Endothelial cell (in vitro differentiated cells): ENCODE measurements around the gene FFAR1. TPM values are rescaled to one million over a fixed set of nuclear protein-coding genes. Genes with fewer than 3 reads are reported as not detected.

Experiments used
- DNase-seq: peaks from one replicate; pipeline ENCODE4 v3.0.0; 2021; ENCODE audit warnings: low spot score
- H3K27ac Mint-ChIP-seq: one replicate; pipeline ENCODE4 v1.8.0; 2021; ENCODE audit warnings: mixed read lengths, inconsistent platforms; ENCODE audit not compliant: unreplicated experiment
- H3K27me3 Mint-ChIP-seq: one replicate; pipeline ENCODE4 v1.8.0; 2021; ENCODE audit warnings: mild to moderate bottlenecking, moderate library complexity, mixed read lengths, inconsistent platforms; ENCODE audit not compliant: unreplicated experiment
- H3K36me3 Mint-ChIP-seq: one replicate; pipeline ENCODE4 v1.8.0; 2021; ENCODE audit warnings: mild to moderate bottlenecking, low read depth, mixed read lengths, inconsistent platforms; ENCODE audit not compliant: unreplicated experiment
- H3K4me1 Mint-ChIP-seq: one replicate; pipeline ENCODE4 v1.8.0; 2021; ENCODE audit warnings: mild to moderate bottlenecking, mixed read lengths, inconsistent platforms; ENCODE audit not compliant: unreplicated experiment
- H3K4me3 Mint-ChIP-seq: one replicate; pipeline ENCODE4 v1.8.0; 2021; ENCODE audit warnings: mild to moderate bottlenecking, mixed read lengths, inconsistent platforms; ENCODE audit not compliant: unreplicated experiment
- H3K9me3 Mint-ChIP-seq: one replicate; pipeline ENCODE4 v1.8.0; 2021; ENCODE audit warnings: mixed read lengths, inconsistent platforms; ENCODE audit not compliant: unreplicated experiment
- long read RNA-seq: library from polyadenylated mRNA; unstranded; transcript quantifications from one replicate; pipeline ENCODE4 v2.0.0, GENCODE V29; 2020; ENCODE audit not compliant: unreplicated experiment
- total RNA-seq: library from RNA; stranded (reverse); fragmentation: NEBNext Ultra II Directional; extraction: Animal tissue kit (Norgen Biotek cat#: 25700); gene quantifications from one replicate; pipeline ENCODE4 v1.2.1, GENCODE V29; 2021; ENCODE audit not compliant: unreplicated experiment
- TF ChIP-seq, protein P1 (sequence below): fragments of 200-600 bp; sonication (generic); IDR thresholded peaks from one replicate; pipeline ENCODE4 v1.5.0; 2021; ENCODE audit warnings: antibody characterized with exemption; ENCODE audit not compliant: unreplicated experiment

Gene FFAR1, protein sequence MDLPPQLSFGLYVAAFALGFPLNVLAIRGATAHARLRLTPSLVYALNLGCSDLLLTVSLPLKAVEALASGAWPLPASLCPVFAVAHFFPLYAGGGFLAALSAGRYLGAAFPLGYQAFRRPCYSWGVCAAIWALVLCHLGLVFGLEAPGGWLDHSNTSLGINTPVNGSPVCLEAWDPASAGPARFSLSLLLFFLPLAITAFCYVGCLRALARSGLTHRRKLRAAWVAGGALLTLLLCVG (N-terminal part only)
- total RNA-seq, result not detected
- long read RNA-seq, result 0 reads

DNA sequence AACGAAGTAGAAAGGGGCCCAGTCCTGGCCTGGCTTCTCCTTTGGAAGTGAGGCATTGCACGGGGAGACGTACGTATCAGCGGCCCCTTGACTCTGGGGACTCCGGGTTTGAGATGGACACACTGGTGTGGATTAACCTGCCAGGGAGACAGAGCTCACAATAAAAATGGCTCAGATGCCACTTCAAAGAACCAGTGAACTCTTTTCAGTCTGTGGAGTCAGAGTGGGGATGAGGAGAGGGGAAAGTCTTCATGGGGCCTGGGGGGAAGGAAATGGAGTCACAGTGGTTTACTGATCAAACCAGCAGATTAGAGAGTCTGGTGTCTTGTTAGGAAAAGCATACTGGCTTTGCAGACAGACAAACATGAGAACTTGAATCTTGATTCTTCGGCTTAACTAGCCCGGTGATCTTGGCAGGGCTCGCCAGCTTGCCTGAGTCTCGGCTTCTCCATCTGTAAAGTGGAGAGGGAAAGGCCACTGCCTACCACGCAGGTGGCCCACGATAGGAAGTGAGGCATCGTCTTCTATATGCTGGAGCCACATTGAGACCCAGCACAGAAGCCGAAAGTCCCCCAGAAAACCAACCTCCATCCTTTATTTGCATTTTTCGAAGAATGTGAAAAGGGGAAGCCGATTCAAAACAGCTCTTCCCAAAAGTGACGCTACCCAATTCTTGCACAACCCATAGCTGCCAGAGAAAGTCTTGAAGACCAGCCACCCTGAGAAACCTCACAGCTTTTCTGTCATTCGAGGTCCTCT, at the start of gene FFAR1:
TSS of gene FFAR1 (plus strand) at position 732 of the 759 bp plus-strand sequence. CDS start 3,650 bp downstream, outside the sequence.
- TF ChIP-seq, protein P1, sequence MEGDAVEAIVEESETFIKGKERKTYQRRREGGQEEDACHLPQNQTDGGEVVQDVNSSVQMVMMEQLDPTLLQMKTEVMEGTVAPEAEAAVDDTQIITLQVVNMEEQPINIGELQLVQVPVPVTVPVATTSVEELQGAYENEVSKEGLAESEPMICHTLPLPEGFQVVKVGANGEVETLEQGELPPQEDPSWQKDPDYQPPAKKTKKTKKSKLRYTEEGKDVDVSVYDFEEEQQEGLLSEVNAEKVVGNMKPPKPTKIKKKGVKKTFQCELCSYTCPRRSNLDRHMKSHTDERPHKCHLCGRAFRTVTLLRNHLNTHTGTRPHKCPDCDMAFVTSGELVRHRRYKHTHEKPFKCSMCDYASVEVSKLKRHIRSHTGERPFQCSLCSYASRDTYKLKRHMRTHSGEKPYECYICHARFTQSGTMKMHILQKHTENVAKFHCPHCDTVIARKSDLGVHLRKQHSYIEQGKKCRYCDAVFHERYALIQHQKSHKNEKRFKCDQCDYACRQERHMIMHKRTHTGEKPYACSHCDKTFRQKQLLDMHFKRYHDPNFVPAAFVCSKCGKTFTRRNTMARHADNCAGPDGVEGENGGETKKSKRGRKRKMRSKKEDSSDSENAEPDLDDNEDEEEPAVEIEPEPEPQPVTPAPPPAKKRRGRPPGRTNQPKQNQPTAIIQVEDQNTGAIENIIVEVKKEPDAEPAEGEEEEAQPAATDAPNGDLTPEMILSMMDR, result no peak
- DNase-seq, result no peak
- Mint-ChIP-seq H3K4me3 (no peak within 1 kb of the TSS), H3K4me1 (peaks cover 10% of the 10 kb centered on the region), H3K27ac (no peak within 1 kb of the TSS), H3K9me3 (no peaks in the 10 kb centered on the region), H3K36me3 (no peaks in the 10 kb centered on the region), H3K27me3 (peaks cover 11% of the 10 kb centered on the region)

DNA sequence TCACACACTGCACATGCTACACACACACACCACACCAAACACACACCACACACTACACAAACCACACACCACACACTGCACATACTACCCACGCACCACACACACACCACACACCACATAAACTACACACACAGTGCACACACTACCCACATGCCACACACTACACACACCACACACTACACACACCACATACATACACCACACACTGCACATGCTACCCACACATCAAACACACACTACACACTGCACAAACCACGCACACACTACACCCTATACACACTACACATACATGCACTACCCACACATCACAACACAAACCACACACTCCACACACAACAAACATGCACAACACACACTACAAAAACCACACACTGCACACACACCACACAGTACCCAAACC, 49.8 kb upstream of the FFAR1 start:
- Mint-ChIP-seq H3K9me3 (no peaks in the 10 kb centered on the region), H3K4me1 (no peaks in the 10 kb centered on the region), H3K36me3 (no peaks in the 10 kb centered on the region), H3K4me3 (no peak overlapping the region), H3K27me3 (no peaks in the 10 kb centered on the region), H3K27ac (no peak overlapping the region)
- no peak for DNase-seq
- TF ChIP-seq, protein P1, result no peak

DNA sequence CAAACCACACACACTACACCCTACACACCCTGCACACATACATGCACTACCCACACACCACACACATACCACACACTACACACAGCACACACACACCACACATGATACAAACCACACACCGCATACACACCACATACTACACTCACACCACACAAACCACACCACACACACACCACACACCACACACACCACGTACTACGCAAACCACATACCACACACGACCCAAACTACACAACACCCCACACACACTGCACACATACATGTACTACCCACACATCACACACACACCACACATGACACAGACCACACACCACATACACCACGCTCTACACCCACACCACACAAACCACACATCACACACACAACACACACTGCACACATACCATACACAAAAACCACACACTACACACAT, 49.1 kb upstream of the FFAR1 start:
- no peaks in the 10 kb centered on the region for H3K9me3 Mint-ChIP-seq
- TF ChIP-seq, protein P1, result no peak
- H3K27me3 Mint-ChIP-seq, result peaks cover 2% of the 10 kb centered on the region
- H3K36me3 Mint-ChIP-seq, result no peaks in the 10 kb centered on the region
- H3K27ac Mint-ChIP-seq, result no peak overlapping the region
- peaks cover 6% of the 10 kb centered on the region for H3K4me1 Mint-ChIP-seq
- no peak for DNase-seq
- H3K4me3 Mint-ChIP-seq, result no peak overlapping the region

DNA sequence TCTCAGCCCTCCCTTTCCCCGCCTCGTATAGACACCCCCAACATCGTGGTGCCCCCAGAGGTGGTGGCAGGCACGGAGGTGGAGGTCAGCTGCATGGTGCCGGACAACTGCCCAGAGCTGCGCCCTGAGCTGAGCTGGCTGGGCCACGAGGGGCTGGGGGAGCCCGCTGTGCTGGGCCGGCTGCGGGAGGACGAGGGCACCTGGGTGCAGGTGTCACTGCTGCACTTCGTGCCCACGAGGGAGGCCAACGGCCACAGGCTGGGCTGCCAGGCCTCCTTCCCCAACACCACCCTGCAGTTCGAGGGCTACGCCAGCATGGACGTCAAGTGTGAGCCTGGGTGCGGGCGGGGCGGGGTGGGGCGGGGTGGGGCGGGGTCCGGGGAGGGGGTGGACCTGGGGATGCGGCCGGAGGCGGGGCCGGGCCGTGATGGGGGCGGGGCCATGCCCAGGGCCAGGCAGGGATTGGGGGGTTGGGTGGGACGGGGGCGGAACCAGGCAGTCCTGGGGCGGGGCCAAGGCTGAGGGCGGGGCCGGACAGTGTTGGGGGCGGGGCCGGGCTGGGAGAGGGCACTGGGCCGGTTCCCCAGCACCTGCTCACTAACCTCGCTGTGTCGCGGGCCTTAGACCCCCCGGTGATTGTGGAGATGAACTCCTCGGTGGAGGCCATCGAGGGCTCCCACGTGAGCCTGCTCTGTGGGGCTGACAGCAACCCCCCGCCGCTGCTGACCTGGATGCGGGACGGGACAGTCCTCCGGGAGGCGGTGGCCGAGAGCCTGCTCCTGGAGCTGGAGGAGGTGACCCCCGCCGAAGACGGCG, 48.0 kb upstream of the FFAR1 start:
- Mint-ChIP-seq H3K9me3 (no peaks in the 10 kb centered on the region), H3K4me1 (peaks cover 13% of the 10 kb centered on the region), H3K4me3 (no peak overlapping the region), H3K27me3 (peaks cover 2% of the 10 kb centered on the region), H3K27ac (no peak overlapping the region), H3K36me3 (no peaks in the 10 kb centered on the region)
- DNase-seq, result no peak
- TF ChIP-seq, protein P1, result no peak
